Measurements from ENCODE around the gene GOLGA3.

GRCh38 chr12:132781938-132782337 lies 46.7 kb downstream of the GOLGA3 start:
- TF ChIP-seq POLR2AphosphoS5 (IDR thresholded peaks at IDR 0.05) (no peak), POLR2A (IDR thresholded peaks at IDR 0.05) (no peak)
